GM21423 (cell line): ENCODE data around the gene SH2D5.

Experiments used
- ATAC-seq: cut with Tn5 transposase; IDR thresholded peaks from one replicate; pipeline ENCODE4 v1.9.1; 2021; ENCODE audit warnings: mild to moderate bottlenecking, moderate library complexity; ENCODE audit not compliant: unreplicated experiment

Gene SH2D5

DNA sequence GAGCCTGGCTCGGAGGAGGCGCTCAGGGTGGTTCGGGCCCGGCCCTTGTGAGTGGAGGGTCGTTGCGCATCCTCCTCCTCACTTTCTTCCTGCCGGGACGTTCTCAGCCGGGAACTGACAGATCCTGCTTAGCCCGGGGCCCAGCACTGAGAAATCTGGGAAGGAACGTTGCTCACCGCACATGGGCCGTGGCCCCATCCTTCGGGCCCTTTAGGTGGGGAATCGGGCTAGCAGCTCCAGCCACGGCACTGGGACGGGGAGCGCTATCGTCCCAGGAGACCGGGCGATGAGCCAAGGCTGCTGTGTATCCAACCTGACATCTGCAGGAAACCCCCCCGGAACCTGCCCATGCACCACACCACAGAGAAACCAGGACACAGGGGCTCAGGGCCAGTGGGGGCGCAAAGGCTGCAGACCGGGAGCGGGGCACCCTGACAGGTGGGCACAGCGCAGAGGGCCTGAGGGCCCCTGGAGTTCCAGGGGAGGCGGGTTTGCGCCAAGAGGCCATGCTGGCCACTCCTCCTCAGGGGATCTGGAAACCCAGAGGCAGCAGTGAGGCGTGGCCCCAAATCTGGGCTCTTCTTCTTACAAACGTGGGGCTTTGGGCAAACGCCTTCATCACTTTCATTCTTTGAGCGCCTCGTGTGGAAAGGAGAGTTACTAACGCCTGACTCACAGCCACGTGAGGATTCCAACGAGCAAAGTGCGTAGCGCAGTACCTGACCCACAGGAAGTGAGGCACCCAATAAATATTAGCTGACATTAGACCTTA lies at the start of gene SH2D5:
TSS of gene SH2D5 (minus strand) at position 116 of the 772 bp plus-strand sequence. CDS start 4,659 bp downstream, outside the sequence.
- peak; percentile 60 for ATAC-seq

- no peak for ATAC-seq
Measured at GRCh38 chr1:20775700-20776099, 43.2 kb upstream of the SH2D5 start.

- ATAC-seq, result no peak
Measured at GRCh38 chr1:20771780-20772179, 39.3 kb upstream of the SH2D5 start.

DNA sequence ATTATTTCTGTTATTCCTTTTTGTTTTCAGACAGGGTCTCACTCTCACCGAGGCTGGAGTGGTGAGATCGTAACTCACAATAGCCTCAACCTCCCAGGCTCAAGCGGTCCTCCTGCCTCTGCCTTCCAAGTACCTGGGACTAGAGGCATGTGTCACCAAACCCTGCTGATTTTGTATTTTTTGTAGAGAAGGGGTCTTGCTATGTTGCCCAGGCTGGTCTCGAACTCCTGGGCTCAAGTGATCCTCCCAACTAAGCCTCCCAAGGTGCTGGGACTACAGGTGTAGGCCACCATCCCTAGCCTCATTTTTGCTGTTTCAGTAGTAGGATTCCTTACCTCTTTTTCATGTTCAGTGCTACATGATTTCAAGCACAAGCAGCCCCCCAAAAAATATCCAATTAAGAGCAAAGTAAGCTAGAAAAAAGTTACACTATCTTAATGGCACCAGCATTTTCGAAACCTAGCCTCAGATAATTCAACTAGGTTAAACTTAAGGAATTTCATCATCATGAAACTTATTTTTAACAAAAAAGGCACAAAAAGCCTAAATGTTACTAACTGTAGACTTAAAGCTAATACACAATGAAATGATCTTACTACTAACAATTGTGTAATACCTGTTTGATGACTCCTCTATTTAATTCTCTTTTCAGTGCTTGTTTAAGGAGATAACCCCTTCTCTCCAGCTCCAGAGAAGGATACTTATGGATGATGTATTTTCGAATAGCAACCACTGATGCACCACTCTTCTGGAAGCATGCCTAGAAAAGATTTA lies 38.0 kb upstream of the SH2D5 start:
- ATAC-seq, result no peak

DNA sequence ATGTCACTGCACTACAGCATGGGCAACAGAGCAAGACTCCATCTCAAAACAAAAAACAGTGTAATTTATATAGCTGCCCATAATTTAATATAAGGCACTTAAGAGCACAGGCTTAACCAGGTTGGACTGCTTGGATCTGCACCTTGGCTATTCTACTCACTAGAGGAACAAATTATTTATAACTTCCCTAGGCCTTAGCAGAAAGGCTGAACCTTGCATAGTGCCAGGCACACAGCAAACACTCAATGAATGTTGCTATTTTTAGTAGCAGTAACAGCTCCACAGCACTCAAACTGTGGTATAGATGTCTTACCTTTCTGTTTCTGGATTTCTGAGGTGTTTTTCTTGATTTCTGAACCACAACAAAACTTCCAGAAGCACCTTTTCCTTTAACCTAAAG lies 34.8 kb upstream of the SH2D5 start:
- ATAC-seq, result no peak

DNA sequence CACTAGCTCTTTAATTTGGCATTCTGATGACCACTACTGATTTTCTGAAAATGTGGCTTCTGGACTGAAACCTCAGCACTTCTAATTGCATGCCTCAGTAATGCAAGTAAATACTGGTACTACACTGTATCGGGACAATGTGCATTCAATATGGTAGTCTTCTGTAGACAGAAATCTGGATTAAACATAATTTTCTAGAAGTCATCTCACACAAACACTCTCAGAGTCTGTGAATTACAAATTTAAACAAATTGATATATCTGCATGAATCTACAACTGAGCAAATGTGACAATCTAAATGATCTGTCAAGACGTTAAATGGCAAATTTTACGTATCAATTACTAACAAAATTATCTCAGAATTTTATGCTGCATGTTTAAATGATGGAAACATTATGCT lies 30.9 kb upstream of the SH2D5 start:
- ATAC-seq, result no peak

DNA sequence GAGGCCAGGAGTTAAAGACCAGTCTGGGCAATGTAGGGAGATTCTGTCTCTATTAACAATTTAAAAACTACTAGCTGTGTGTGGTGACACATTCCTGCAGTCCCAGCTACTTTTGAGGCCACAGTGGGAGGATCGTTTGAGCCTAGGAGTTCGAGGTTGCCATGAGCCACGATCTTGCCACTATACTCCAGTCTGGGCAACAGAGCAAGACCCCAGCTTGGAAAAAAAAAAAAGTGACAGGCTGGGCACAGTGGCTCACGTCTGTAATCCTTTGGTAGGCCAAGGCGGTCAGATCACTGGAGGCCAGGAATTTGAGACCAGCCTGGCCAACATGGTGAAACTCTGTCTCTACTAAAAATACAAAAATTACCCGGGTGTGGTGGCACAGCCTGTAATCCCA lies 27.8 kb upstream of the SH2D5 start:
- ATAC-seq, result no peak

DNA sequence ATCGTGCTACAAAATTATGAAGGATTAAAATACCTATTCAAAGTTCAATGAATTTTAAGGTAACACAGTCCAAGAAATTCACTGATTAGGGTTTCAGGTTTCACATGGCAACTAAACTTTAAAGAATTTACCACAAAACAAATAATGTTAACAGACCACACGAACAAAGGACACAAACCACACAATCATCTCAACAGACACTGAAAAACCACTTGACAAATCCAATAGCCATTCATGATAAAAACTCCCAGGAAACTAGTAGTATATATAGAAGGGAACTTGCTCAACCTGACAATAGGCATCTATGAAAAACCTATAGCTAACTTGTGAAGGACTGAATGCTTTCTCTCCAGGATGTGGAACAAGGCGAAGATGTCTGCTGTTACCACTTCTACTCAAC lies 21.1 kb upstream of the SH2D5 start:
- ATAC-seq, result no peak

DNA sequence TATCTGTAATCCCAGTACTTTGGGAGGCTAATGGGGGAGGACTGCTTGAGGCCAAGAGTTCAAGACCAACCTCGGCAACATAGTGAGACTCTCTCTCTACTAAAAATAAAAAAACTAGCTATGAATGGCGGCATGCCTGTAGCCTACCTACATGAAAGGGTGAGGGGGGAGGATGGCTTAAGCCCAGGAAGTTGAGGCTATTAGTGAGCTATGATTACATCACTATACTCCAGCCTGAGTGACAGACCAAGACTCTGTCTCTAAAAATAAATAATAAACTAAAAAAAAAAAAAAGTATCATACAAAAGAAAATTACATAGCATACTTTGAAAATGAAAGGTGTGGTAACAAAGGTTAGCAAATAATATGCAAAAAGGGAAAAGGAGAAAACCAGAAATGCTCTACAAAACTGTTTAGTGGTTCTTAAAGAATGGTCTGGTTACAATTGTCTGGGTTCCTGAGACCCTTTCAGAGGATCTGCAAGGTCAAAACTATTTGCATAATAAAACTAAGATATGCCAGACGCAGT lies 19.0 kb upstream of the SH2D5 start:
- ATAC-seq, result no peak

DNA sequence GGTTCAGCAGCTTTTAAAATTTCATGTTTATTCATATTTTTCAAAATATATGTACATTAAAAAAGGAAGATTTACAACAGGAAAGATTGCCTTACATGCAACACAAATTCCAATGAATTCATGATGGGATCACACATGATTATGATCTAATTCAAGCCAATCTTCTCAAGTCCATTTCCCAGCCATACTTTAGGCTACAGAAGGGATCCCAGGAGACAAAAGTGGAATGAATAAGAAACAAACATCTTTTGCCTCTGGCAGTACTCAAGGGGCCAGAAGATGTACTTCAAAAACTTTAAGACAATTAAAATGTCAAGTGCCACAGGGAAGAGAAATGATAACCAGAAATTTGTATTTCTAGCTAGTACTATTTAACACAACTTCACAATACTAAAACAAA lies 10.2 kb upstream of the SH2D5 start:
- ATAC-seq, result no peak

DNA sequence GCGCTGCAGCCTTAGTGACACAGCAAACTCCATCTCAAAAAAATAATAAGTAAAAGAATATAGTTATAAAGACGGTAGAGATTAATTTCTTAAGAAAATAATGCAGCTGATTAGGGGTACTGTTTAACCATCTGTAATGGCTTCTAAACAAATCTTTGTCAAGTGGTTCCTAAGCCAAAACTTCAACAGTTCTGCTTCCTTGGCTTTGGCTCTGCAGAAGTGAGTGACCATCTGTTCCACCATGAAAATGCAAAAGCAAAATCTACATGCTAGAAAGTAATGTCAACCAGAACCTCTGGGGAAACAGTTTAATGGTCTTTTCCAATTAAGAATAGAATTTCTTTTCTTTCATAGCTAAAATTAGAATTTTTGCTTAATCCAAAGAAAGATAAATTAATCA lies 8.3 kb upstream of the SH2D5 start:
- ATAC-seq, result no peak

DNA sequence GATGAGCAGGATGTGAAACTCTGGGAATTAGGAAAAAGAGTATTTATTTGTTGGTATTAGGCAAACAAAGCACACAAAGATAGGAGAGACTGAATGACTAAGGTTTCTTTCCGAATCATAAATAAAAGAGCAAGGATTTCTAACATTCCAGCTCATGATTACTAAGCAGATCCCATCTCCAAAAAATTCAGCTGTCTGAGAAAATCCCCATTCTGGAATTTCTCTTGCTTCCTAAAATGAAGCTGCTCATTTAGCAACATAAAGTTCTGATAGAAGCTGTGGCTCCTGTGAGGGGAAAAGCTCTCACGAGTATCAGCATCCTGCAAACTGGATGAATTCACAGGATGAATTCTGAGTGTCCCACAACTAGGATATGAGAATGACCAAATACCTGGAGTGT lies 6.7 kb upstream of the SH2D5 start:
- ATAC-seq, result no peak

DNA sequence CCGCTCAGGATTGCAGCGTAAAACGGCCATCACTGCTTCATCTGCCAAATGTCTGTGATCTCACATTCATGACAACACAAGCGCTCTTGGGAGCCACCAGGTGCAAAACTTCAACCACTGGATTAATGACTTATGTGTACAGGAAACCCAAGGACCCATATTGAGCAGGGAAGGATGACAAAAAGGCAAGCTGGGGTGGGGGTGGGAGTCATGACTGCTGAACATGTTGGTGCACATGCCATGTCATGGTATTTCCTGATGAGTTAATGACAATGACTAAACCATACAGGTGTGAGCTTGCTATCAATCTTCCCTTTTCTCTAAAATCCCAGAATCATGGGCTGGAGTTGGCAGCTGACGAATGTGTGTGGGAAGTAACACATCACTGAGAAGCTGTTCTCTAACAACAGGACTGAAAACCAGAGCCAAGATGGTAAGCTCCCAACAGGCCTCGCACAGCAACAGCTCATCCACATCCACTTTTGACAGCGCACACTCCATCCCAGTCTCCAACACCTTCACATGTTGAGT lies 3.1 kb upstream of the SH2D5 start:
- no peak for ATAC-seq

DNA sequence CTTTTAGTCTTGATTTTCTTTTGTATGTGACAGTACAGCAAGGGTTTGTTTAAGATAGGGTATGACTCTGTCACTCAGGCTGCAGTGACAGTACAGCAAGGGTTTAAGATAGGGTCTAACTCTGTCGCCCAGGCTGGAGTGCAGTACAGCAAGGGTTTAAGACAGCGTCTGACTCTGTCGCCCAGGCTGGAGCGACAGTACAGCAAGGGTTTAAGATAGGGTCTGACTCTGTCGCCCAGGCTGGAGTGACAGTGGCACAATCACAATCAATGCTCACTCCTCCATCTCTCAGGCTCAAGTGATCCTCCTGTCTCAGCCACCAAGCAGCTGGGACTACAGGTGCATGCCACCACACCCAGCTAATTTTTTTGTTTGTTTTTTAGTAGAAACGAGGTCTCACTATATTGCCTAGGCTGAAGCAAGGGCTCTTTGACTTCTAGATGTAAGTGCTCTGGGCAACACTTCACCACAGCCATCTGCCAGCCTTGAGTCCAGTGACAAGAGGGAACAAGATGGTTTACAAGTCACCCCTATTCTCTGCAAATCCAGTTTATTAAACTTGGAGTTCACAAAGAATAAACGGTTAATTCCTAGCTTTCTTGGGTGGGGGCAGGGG lies 965 bp upstream of the SH2D5 start:
- no peak for ATAC-seq

DNA sequence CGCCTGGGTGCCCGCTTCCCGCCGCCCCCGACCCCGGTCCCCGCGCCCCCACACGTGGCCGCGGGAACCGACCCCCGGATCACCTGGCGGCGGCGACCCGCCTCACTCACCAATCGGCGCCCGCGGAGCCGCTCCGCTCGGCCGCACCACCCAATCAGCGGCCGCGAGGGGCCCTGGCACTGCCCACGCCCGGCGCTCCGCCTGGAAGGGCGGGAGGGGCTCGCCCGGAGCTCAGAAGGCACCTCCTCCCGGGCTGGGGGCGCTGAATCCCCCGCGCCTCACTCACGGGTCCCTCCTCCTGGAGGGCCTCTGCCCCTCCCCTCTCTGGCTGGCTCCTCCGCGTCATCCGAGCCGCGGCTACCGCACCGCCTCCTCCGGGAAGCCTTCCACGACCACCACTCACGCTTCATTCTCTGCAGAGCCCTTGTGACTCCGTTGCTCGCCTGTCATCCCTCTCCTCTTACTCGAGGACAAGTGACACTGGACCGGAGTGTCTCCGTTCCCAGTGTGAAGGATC lies 374 bp downstream of the SH2D5 start:
- ATAC-seq, result peak; percentile 62

GRCh38 chr1:20731057-20731991 lies 1.2 kb downstream of the SH2D5 start:
- peak; percentile 1 for ATAC-seq

DNA sequence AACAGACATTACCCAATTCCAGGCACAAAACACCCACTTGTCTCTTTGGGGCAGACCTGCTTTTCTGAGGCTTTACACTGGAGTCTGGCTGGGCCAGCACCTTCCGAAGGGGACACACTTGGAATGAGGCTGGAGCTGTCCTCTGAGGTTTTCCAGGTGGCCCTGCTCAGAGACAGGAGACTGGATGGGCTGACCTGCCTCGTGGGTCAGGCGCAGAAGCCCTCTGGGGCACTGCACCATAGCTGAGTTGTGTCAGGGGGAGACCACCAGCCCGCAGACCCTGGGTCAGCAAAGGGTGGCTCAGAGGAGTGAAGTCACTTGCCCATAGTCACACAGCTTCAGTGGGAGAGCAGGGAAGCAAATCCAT lies 1.8 kb downstream of the SH2D5 start:
- no peak for ATAC-seq

GRCh38 chr1:20729990-20730689 lies 2.4 kb downstream of the SH2D5 start:
- no peak for ATAC-seq

DNA sequence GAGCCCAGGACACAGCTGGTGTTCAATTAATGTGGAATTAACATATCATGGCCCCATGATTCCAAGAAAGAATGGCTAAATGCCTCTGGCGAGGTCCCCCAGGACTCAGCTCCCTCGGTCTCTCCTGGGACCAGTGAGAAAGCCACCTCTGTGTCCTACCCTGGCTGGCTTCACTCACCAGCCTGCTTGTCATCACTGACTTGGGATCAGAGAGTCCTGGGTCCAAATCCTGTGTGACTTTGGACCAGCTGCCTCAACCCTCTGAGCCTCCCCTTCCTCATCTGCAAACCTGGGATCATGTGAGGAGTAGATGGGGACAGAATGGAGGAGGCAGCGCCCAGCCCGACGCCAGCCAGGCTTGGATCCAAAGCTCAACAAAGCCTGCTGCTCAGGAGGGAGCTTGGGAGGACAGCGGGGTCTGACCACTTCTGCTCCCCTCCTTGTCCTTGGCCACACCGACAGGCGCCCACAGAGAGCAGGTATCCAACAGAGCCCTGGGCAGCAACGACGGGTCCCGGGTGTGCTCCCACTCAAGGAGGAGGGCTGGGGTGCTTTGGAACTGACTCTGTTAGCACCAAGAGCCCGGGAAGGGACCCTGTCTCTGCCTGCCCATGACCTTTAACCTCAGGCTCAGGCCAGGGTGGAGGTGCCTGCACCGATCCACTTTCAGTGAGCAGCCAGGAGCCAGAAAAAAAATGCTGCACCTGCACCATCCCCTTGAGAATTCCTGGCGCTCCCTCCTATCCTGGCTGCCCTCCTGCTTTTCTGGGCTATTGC lies 3.2 kb downstream of the SH2D5 start:
- no peak for ATAC-seq
